Loucy (cell line): ENCODE measurements around the gene ZIC4.

ENCODE experiments used
- H2AFZ ChIP-seq: fragments of 200-600 bp; sonication (generic); 2 replicates; pipeline ENCODE4 v1.6.0; 2016; ENCODE audit warnings: antibody characterized with exemption, mild to moderate bottlenecking, low read length, moderate library complexity
- H3F3A ChIP-seq: fragments of 200-600 bp; 2 replicates; pipeline ENCODE4 v1.6.0; 2016; ENCODE audit warnings: antibody characterized with exemption, low read depth, mild to moderate bottlenecking
- H3K27me3 ChIP-seq: fragments of 200-600 bp; sonication (generic); 2 replicates; pipeline ENCODE4 v1.6.1; 2014; ENCODE audit warnings: low read length, mild to moderate bottlenecking; ENCODE audit not compliant: insufficient read depth, poor library complexity, severe bottlenecking
- H3K36me3 ChIP-seq: fragments of 200-600 bp; sonication (generic); 2 replicates; pipeline ENCODE4 v1.6.1; 2016; ENCODE audit warnings: low read length; ENCODE audit not compliant: insufficient read depth
- H3K4me1 ChIP-seq: fragments of 200-600 bp; sonication (generic); 2 replicates; pipeline ENCODE4 v1.5.1; 2014; ENCODE audit warnings: low read length, mild to moderate bottlenecking; ENCODE audit not compliant: insufficient read depth, poor library complexity, severe bottlenecking
- H3K4me2 ChIP-seq: fragments of 200-600 bp; sonication (generic); 2 replicates; pipeline ENCODE4 v1.6.0; 2014; ENCODE audit warnings: antibody characterized with exemption, low read length, low read depth, mild to moderate bottlenecking; ENCODE audit not compliant: poor library complexity, severe bottlenecking
- H3K4me3 ChIP-seq: fragments of 200-600 bp; sonication (generic); 2 replicates; pipeline ENCODE4 v1.5.1; 2014; ENCODE audit warnings: low read length, mild to moderate bottlenecking, mixed read lengths; ENCODE audit not compliant: poor library complexity, severe bottlenecking
- H3K79me2 ChIP-seq: fragments of 200-600 bp; sonication (generic); 2 replicates; pipeline ENCODE4 v1.6.1; 2014; ENCODE audit warnings: low read length; ENCODE audit not compliant: insufficient read depth
- H3K9ac ChIP-seq: fragments of 200-600 bp; sonication (generic); 2 replicates; pipeline ENCODE4 v1.6.0; 2014; ENCODE audit warnings: mild to moderate bottlenecking, low read depth, low read length, moderate library complexity; ENCODE audit not compliant: poor library complexity, severe bottlenecking
- H3K9me2 ChIP-seq: fragments of 200-600 bp; sonication (generic); replicated peaks from 2 replicates; pipeline ENCODE4 v1.6.1; 2016; ENCODE audit warnings: low read depth, low read length, mixed read lengths
- H3K9me3 ChIP-seq: fragments of 200-600 bp; sonication (generic); 2 replicates; pipeline ENCODE4 v1.6.1; 2014; ENCODE audit warnings: mild to moderate bottlenecking, antibody characterized with exemption, low read length, low read depth; ENCODE audit not compliant: insufficient read depth
- H4K20me1 ChIP-seq: fragments of 200-600 bp; sonication (generic); 2 replicates; pipeline ENCODE4 v1.6.0; 2014; ENCODE audit warnings: antibody characterized with exemption, low read length, mild to moderate bottlenecking; ENCODE audit not compliant: insufficient read depth, poor library complexity, severe bottlenecking
- CTCF ChIP-seq: fragments of 200-600 bp; sonication (generic); conservative IDR thresholded peaks from 2 replicates; pipeline ENCODE4 v1.5.1; 2014; ENCODE audit warnings: mild to moderate bottlenecking, antibody characterized with exemption, low read length
- EZH2phosphoT487 ChIP-seq: fragments of 200-600 bp; IDR thresholded peaks from 2 replicates; pipeline ENCODE4 v1.6.1; 2018; ENCODE audit warnings: antibody characterized with exemption, mild to moderate bottlenecking, moderate library complexity, borderline replicate concordance

Gene ZIC4

DNA sequence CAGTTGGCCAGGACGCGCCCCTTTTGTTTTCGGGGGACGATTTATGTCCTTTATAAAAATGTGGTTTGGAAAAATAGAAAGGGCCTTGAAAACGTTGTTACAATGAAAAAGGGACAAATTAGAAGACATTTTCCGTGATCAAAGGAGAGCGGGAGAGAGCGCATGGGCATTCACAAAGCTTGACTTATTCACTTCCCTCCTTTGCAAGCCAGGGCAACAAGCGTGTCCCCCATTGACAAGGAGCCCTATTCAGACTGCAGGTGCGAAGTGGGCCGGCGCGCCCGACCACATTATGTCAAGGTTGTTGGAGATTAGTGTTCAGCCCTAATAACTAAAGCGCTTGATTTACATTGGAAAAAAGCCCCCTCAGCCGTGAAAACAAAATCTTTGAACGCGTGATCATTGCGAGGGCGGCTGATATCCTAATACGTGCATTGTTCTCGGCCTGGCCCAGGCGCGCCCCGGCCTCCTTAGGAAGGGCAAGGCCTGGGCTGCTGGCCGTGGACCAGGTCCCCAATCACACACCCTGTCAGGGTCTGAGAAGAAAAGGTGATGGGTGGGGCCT is 25.9 kb downstream of the ZIC4 start:
- Histone ChIP-seq H3K4me2 (no peak overlapping the region), H3F3A (no peaks in the 10 kb centered on the region), H4K20me1 (no peaks in the 10 kb centered on the region), H3K4me3 (no peak overlapping the region), H3K27me3 (no peaks in the 10 kb centered on the region), H3K79me2 (no peaks in the 10 kb centered on the region), H3K4me1 (no peaks in the 10 kb centered on the region), H2AFZ (no peak overlapping the region), H3K36me3 (no peaks in the 10 kb centered on the region), H3K9me2 (no peaks in the 10 kb centered on the region), H3K9me3 (no peaks in the 10 kb centered on the region), H3K9ac (no peak overlapping the region)
- no peak for TF ChIP-seq CTCF
- TF ChIP-seq EZH2phosphoT487, result no peak

GRCh38 chr3:147379651-147380050 is 26.7 kb downstream of the ZIC4 start:
- Histone ChIP-seq H2AFZ (no peak overlapping the region), H3K9ac (no peak overlapping the region), H3K27me3 (no peaks in the 10 kb centered on the region), H3F3A (no peaks in the 10 kb centered on the region), H3K4me2 (no peak overlapping the region), H4K20me1 (no peaks in the 10 kb centered on the region), H3K9me2 (no peaks in the 10 kb centered on the region), H3K4me3 (no peak overlapping the region), H3K4me1 (no peaks in the 10 kb centered on the region), H3K9me3 (no peaks in the 10 kb centered on the region), H3K36me3 (no peaks in the 10 kb centered on the region), H3K79me2 (no peaks in the 10 kb centered on the region)
- no peak for TF ChIP-seq EZH2phosphoT487
- TF ChIP-seq CTCF, result no peak

DNA sequence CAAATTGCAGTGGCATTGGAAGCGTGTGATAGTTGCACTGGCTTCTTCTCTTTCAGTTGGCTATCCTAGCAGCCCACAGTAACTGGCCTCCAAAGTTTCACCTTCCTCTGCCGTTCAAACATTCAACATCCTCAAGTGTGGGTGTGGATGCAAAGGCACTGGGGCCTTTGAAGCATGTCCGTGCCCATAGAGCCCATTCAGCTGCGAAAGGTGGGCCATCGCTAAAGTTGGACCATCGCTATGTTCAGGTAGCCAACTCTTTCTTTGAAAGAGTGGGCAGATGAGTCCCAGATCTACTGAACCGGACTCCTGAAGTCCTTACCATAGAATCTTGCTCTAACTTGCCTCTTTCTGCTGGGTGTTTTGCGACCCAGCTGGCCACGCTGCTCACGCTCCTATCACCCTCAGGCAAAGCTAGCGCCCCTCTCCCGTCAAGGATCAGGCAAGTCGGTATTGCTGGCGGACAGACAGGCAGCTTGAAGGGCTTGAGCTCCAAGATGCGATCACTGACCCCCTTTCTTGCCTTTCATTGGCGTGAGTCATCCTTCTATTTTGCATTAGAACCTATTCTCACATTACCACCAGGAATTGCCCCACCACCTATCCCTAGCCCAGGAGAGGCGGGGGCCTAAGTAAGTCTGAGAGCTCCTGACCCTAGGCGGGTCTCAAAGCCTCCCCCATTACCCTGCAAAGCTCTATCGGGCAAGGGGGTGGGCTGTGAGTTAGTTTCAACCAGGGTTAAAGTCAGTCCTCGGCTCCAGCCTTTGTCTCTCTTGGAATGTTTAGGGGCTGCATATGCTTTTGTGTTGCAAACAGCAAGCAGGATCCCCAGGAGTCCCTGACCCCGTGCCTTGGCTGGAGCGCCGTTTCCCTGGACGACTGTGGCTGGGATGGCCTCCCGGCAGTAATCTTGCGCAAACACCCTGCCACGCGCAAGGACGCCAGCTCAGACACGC is 28.7 kb downstream of the ZIC4 start:
- no peak overlapping the region for H3K9ac ChIP-seq
- H3K4me3 ChIP-seq, result no peak overlapping the region
- no peaks in the 10 kb centered on the region for H3K79me2 ChIP-seq
- H3K4me1 ChIP-seq, result no peaks in the 10 kb centered on the region
- TF ChIP-seq CTCF, result no peak
- TF ChIP-seq EZH2phosphoT487, result no peak
- no peaks in the 10 kb centered on the region for H3F3A ChIP-seq
- no peaks in the 10 kb centered on the region for H3K9me2 ChIP-seq
- no peaks in the 10 kb centered on the region for H3K9me3 ChIP-seq
- no peak overlapping the region for H2AFZ ChIP-seq
- no peak overlapping the region for H3K4me2 ChIP-seq
- H3K27me3 ChIP-seq, result no peaks in the 10 kb centered on the region
- H4K20me1 ChIP-seq, result no peaks in the 10 kb centered on the region
- no peaks in the 10 kb centered on the region for H3K36me3 ChIP-seq
